Epithelial cell of proximal tubule (primary cell): ENCODE measurements around the gene ANKRD28. TPM values are rescaled to one million over a fixed set of nuclear protein-coding genes. Genes with fewer than 3 reads are reported as not detected.

Experiments
- DNase-seq: peaks from one replicate; pipeline ENCODE4 v3.0.0-alpha.2; 2011; ENCODE audit warnings: low read depth
- H3K4me3 ChIP-seq: 2 replicates; pipeline ENCODE4 v1.5.1; 2011; ENCODE audit warnings: low read depth, mild to moderate bottlenecking, low read length
- CTCF ChIP-seq: conservative IDR thresholded peaks from 2 replicates; pipeline ENCODE4 v1.5.1; 2012; ENCODE audit warnings: low read depth, mild to moderate bottlenecking, low read length
- total RNA-seq: library from RNA; depleted of rRNA; stranded (reverse); fragments of >200 nt; gene quantifications from 2 replicates; pipeline ENCODE4 v1.2.3, GENCODE V29; 2015

ANKRD28 gene
- total RNA-seq, 1 donor from 2014 or later = 17.3 TPM

DNA sequence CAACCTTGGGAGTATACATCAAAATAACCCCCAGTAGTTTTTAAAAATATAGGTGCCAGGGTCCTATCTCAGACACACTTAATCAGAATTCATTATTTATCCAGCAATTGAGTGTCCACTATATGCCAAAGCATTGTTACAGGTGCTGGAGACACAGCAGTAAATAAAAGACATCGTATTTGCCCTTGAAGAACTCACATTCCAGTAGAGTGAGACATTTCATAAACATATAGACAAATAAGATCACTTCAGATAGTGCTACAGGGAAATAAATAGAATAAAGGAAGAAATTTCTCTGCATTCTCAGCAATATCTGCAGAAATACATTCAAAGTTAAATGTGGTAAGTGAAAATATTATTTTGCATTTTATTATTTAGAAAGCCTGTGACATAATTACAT, 34.1 kb upstream of the ANKRD28 start:
- DNase-seq = no peak
- H3K4me3 ChIP-seq = no peak overlapping the region
- TF ChIP-seq CTCF = no peak

- TF ChIP-seq CTCF = no peak
- no peak for DNase-seq
- no peak overlapping the region for H3K4me3 ChIP-seq
Measured at GRCh38 chr3:15825016-15825415, 27.2 kb upstream of the ANKRD28 start.

- DNase-seq = no peak
- no peak for TF ChIP-seq CTCF
- no peak overlapping the region for H3K4me3 ChIP-seq
Measured at GRCh38 chr3:15823092-15823491, 25.3 kb upstream of the ANKRD28 start.

DNA sequence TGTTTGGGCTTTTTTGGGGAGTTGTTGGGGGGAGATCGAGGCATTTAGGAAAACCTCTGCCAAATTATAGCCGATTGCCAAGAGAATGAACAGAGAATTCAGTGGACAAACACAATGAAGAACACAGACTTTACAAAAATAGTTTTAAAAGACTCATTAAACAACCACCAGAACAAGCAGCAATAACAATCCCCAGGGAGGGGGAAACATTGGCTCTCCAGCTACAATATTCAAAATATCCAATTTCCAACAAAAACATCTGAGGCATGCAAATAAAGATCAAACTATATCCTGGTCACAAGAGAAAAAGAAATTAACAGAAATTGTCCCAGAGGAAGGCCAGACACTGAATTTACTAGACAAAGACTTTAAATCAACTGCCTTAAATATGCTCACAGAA, 24.5 kb upstream of the ANKRD28 start:
- no peak for TF ChIP-seq CTCF
- H3K4me3 ChIP-seq = no peak overlapping the region
- DNase-seq = no peak

GRCh38 chr3:15820911-15821310, 23.1 kb upstream of the ANKRD28 start:
- H3K4me3 ChIP-seq = no peak overlapping the region
- TF ChIP-seq CTCF = peak; percentile 10
- no peak for DNase-seq

- no peak for DNase-seq
- TF ChIP-seq CTCF = no peak
- H3K4me3 ChIP-seq = no peak overlapping the region
Measured at GRCh38 chr3:15819576-15819975, 21.8 kb upstream of the ANKRD28 start.

DNA sequence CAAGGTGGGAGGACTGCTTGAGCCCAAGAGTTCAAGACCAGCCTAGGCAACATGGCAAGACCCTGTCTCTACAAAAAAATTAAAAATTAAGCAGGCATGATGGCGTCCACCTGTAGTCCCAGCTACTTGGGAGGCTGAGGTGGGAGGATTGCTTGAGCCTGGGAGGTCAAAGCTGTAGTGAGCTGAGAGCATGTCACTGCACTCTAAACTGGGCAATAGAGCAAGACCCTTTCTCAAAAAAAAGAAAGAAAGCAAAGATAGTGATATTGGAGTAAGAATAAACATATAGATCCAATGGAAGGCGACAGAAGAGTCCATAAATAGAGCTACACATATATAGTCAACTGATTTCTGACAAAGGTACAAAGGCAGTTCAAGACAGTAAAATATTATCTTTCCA, 21.3 kb upstream of the ANKRD28 start:
- no peak overlapping the region for H3K4me3 ChIP-seq
- no peak for DNase-seq
- no peak for TF ChIP-seq CTCF
